Measurements from ENCODE around the gene SLC35F2.
"Not testable (repeated sequence)": the region's sequence is repeated elsewhere in the genome, so short reads cannot be mapped to it uniquely, and the experiment has no call there.

SLC35F2 gene

DNA sequence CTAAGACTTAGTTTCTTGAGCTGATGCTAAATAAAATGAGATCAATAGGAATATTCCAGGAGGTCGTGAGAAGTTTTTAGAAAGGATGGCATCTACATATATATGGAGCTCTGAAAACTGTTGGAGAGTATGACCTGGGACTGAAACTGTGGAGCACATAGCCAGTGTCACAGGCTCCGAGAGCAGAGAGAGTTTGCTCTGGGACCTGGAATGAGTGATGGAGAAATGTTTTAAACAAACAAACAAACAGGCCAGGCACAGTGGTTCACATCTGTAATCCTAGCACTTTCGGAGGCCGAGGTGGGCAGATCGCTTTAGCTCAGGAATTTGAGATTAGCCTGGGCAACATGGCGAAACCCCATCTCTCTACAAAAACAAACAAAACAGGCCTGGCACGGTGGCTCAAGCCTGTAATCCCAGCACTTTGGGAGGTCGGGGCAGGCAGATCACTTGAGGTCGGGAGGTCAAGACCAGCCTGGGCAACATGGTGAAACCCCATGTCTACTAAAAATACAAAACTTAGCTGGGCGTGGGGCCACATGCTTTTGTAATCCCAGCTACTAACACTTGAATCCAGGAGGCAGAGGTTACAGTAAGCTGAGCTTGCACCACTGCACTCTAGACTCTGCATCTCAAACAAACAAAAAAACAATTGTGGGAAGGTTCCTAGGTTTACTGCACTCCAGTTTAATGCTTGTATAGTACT lies 67.1 kb downstream of the SLC35F2 start:
- no peak for DNase-seq (ENCODE audit: low read depth in 2 of 2, low spot score in 1 of 2)

DNA sequence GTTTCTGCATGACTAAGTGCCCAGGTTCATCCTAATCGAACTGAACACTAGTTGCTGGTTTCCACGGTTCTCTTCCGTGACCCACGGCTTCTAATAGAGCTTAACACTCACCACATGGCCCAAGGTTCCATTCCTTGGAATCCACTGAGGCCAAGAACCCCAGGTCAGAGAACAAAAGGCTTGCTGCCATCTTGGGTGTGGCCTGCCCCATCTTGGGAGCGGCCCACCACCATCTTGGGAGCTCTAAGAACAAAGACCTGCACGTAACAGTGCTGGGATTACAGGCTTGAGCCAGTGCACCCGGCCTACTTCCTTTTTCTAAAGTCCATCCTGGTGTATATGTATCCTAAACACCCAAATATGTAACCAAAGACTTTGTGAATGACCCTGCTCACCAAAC lies 68.8 kb downstream of the SLC35F2 start:
- DNase-seq (ENCODE audit: low read depth in 2 of 2, low spot score in 1 of 2) = no peak

DNA sequence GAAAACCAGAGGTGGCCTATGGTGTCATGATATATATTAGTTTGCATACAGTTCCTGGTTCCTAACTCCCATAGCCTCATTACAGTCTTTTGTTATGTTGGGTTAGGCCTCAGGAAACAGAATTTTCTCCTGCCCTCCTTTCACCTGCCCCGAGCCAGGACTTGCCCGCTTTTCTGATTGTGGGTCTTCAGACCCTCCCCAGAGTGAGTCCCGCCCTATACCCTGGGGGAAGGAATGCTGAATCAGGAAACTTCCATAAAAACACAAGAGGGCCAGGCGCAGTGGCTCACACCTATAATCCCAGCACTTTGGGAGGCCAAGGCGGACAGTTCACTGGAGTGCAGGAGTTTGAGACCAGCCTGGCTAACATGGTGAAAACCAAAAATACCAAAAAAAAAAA lies 70.9 kb downstream of the SLC35F2 start:
- DNase-seq (ENCODE audit: low read depth in 2 of 2, low spot score in 1 of 2) = no peak

DNA sequence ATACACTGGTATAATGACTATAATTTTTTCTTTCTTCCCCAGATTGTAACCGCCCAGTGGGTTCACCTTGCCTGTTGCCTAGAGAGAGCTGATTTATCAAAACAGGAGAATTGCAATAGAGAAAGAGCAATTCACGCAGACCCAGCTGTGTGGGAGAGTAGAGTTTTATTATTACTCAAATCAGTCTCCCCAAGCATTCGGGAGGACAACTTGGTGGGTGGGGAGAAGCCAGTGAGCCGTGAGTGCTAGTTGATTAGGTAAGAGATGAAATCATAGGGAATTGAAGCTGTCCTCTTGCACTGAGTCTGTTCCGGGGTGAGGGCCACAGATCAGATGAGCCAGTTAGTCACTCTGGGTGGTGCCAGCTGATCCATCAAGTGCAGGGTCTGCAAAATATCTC lies 73.2 kb downstream of the SLC35F2 start:
- no peak for DNase-seq (ENCODE audit: low read depth in 2 of 2, low spot score in 1 of 2)

DNA sequence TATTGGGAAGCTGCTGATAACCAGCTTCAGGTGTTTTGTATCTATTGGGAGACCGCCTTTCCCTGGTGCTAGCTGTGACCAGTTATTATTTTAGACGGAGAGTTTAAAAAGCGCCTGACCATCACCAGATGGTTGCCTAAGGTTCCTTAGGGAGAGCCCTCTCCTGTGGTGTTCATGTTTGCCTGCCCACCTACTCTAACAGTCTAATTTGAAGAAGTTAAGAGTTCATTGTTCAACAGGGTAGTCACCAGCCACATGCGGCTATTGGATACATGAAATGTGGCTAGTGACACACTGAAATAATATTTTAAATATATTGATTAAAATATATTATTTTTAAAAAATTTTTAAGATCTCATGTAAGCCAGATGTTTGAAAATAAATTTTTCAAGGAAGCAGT lies 75.5 kb downstream of the SLC35F2 start:
- DNase-seq (ENCODE audit: low read depth in 2 of 2, low spot score in 1 of 2) = no peak

DNA sequence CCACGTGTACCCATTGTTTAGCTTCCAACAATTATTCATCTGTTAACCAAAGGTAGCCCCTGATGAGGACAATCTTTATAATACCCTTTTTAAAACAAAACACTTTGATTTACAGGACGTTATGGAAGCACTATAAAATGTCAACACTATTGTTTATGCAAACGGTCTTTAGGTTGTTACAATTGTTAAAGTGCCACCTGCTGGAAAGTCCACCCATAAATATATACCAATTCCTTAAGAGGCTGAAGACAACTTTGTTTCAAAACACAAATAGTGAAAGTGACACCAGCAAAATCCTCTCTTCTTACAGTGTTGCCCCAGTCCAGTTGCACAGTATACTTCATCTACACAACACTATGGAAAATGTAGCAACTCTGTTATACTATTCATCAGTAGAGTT lies 77.8 kb downstream of the SLC35F2 start:
- DNase-seq (ENCODE audit: low read depth in 2 of 2, low spot score in 1 of 2) = no peak

DNA sequence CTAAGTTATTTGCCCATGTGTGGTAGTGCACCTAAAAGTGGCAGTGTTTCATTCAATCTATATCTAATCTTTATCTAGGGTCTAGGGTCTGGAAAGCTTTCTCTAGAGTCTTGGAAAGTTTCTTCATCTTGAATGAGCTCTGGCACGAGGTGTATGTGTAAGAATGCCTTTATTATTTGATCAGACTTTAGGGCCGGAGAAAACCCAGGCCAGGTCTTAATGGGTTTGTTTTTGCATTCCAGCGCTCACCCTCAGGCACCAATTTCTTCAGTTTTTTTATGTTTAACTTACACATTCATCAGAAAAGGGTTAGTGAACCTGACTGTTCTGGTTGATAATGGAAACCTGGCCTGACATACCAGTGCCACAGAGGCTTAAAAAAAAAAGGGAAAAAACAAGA lies 78.5 kb downstream of the SLC35F2 start:
- no peak for DNase-seq (ENCODE audit: low read depth in 2 of 2, low spot score in 1 of 2)

DNA sequence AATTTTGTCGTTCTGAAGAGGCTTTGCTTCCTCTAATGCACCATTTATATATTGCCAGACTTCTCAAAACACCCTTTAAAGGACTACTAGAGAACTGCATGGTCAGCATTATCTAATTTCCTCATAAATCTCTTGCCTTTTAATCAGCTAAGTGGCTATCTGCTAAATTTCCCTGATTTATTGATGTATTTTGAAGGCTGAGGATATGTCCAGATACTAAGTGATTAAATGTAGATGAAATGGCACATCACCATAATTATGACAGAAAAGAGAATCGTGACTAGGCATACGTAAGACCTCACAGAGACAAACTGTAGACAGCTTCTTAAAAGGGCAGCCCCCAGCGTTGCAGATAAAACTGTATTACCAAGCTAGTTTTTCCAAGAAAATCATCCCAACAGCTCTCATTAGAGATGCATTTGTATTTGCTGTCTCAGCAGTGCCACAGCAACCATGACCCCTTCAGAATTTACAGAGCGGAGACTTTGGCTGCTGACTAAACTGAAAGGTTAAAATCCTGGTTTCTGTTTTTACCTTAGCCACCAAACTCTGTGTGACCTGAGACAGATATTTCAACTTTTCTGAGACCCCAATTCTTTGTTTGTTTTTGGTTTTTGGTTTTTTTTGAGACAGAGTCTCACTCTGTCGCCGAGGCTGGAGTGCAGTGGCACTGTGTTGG lies 79.6 kb downstream of the SLC35F2 start:
- no peak for DNase-seq (ENCODE audit: low read depth in 2 of 2, low spot score in 1 of 2)

DNA sequence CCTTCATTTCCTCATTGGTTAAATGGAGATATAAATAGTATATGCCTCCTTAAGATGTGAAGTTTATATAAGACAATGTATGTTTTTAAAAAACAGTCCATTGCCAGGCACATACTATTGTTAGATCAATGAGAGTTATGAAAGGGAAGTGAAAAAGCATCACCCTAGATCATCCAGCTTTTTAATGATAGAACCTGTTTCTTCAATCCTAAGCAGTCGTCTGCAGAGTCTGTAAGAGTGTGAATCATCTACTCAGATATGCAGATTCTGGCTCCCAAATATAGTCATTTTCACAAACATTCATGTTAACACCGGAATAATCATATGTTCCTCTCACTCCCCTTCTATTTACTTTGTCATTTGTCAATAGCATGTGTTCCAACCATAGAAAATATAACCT lies 81.5 kb downstream of the SLC35F2 start:
- DNase-seq (ENCODE audit: low read depth in 2 of 2, low spot score in 1 of 2) = no peak

DNA sequence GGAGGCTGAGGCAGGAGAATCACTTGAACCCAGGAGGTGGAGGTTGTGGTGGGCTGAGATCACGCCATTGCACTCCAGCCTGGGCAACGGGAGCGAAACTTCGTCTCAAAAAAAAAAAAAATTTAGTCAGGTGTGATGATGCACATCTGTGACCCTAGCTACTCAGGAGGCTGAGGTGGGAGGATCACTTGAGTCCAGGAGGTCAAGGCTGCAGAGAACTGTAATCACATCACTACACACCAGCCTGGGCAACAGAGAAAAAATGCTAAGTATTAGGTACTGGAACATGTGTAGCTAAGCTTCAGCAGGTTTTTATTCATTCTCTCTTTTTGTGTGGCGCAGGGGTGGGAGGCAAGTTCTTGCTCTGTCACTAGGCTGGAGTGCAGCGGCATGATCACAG lies 82.5 kb downstream of the SLC35F2 start:
- no peak for DNase-seq (ENCODE audit: low read depth in 2 of 2, low spot score in 1 of 2)

DNA sequence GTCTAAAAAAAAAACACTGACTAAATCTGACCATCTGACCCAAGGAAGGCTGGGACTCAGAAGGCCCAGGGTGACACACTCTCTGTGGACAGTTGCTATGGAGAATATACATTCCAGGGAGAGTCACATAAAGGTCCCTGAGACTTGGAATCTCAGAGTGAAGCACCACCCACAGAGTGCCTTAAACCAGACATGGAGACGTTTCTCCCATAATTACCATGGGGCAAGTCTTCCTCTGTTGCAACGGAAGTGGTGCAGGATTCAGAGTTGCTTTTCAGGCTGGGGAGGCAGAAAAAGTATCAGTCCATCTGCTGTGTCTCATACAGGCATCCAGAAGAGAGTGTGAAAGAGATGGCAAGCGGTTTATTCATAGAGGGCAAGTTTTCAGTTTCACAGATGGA lies 88.0 kb downstream of the SLC35F2 start:
- DNase-seq (ENCODE audit: low read depth in 2 of 2, low spot score in 1 of 2) = no peak

DNA sequence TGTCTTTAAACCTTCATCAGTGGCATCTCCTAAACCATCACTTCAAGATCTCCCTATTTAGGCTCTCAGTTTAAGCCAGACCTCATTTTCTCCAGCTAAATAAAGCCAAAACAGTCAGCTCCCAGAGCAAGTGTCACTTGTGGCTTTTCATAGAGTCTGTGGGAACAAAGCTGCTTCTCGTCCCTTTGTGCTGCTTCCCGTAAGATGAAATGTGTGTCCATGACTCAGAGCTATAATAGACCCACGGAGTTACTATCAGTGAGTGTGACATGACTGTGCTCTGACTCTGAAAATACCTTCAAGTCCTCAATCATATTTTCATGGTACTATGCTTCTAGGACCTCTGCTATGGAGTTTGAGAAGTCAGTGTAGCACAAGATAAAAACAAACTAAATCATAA lies 89.4 kb downstream of the SLC35F2 start:
- no peak for DNase-seq (ENCODE audit: low read depth in 2 of 2, low spot score in 1 of 2)

DNA sequence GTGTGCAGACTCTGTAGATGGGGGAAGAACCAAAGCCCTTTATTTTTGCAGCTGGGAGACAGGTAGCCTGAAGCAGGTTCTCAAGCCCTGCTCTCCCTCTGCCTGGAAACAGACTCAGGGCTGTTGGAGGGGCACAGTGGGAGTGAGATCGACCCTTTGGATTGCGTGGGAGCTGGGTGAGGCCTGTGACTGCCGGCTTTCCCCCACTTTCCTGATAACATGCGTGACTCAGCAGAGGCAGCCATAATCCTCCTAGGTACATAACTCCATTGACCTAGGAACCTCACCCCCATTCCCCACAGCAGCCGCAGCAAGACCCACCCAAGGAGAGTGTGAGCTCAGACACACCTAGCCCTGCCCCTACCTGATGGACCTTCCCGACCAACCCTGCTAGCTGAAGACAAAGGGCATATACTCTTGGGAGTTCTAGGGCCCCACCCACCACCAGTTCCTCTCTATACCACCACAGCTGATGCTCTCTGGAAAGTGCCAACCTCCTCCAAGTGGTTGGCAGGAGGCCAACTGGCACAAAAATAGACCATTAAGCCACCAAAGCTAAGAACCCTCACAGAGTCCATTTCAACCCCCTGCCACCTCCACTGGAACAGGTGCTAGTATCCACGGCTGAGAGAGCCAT lies 99.8 kb downstream of the SLC35F2 start:
- DNase-seq (ENCODE audit: low read depth in 2 of 2, low spot score in 1 of 2) = not testable (repeated sequence)

DNA sequence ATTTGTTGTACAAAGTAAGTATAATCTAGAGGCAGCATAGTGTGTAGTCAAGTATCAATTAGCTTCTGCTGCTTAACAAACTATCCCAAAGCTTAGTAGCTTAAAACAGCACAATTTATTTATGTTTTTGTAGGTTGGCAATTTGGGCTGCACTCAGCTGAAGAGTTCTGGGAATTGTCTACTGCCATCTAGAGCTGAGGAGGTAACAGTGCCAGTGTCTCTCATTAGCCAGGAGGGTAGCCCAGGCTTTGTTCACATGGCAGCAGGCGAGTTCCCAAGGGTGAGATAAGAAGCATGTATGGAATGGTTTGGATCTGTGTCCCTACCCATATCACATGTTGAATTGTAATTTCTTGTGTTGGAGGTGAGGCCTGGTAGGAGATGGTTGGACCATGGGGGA lies 100.9 kb downstream of the SLC35F2 start:
- DNase-seq (ENCODE audit: low read depth in 2 of 2, low spot score in 1 of 2) = no peak

DNA sequence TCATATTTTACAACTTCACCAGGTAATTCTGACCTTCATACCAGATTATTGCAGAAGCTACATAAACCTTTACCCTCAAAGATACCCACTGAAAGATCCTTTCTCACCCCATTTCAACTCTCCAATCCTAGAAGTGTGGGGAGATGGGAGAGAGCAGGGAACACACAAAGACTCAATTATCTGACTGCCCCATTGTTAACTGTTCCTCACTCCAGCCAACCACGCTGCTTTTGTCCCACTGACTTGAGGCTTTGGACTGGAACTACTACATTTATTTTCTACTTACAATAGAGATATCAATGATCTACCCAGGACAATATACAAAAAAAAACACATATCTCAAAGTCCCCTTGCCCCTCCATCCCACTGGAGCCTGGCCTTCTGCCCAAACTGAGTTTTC lies 102.0 kb downstream of the SLC35F2 start:
- no peak for DNase-seq (ENCODE audit: low read depth in 2 of 2, low spot score in 1 of 2)

DNA sequence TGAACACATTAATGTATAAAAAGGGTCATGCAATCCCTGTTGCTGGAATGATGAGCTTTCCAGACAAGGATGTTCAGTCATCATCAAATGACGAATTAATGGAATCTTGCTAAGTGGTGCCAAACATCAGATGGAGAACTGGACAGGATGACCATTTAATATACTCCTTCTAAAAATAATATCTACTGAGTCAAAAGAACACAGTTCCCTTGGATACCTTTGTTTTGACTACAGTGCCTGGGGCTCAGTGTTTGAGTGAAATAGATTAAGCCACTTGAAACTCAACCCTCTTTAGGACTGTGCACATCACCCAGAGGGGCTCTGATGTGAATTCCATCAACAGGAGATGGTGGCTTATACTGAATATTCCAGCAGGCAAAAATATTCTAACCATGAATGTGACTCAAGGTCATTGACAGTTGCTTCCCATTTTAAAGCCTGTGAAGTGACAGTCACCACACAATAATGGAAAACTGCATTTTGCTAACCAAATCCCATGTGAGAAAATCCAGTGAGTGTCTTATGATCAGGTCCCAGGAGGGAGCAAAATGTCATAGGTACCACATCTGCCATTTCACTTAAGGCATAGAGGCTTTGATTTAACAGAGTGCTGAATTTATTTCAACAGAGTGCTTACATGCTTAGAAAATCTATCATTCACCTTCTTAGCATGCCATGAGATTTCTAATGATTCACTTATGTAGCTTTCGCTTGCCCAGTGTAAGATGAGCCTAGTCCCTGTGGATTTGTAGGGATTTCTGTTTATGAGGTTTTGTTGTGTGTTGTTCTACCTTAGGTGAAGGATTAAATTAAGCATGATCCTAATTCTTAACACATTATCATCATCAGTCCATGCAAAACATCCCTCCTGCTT lies 105.4 kb downstream of the SLC35F2 start:
- no peak for DNase-seq (ENCODE audit: low read depth in 2 of 2, low spot score in 1 of 2)

DNA sequence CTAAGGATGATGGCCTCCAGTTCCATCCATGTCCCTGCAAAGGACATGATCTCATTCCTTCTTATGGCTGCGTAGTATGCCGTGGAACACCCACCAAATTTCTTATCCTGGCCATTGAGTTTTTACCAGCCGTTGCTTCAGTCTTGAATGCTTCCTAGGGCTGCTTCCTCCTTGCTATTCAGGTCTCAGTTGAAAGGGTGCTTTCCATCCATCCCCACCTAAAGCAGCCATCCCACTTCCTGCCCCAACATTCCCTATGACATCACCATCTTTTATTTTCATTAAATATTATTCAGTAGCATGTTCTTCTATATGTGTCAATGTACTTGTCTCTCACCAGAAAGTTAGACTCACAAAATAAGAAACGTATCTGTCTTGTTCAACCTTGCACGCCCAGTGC lies 106.1 kb downstream of the SLC35F2 start:
- DNase-seq (ENCODE audit: low read depth in 2 of 2, low spot score in 1 of 2) = no peak

DNA sequence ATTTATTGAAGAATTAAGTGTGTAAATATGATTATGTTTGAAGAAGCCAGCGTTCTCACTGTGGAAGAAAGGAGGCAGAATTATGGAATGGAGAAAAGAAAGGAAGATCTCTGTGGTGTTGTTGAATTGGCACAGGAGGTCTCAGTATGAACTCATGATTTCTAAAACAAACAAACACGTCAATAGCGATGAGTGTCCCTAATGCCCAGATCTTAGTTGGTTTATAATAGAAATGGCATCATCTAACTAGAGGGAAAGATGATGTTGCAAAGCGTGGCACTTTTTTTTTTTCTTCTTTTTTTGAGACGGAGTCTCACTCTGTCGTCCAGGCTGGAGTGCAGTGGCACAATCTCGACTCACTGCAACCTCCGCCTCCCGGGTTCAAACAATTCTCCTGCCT lies 107.5 kb downstream of the SLC35F2 start:
- no peak for DNase-seq (ENCODE audit: low read depth in 2 of 2, low spot score in 1 of 2)

DNA sequence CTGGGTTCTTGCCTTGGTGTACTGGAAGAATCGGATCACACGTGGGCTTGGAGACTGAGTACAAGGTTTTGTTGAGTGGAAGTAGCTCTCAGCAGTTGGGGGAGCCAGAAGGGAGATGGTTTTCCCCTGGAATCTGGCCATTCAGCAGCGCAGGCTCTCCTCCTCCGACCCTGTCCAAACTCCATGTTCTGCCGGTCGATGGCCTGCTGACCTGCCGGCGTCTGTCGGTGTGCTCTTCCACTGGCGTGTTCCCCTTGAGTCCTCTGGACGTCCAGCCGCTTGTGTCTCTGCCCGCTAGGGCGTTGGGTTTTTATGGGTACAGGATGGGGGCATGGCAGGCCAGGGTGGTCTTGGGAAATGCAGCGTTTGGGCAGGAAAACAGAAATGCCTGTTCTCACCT lies 108.3 kb downstream of the SLC35F2 start:
- DNase-seq (ENCODE audit: low read depth in 2 of 2, low spot score in 1 of 2) = no peak

DNA sequence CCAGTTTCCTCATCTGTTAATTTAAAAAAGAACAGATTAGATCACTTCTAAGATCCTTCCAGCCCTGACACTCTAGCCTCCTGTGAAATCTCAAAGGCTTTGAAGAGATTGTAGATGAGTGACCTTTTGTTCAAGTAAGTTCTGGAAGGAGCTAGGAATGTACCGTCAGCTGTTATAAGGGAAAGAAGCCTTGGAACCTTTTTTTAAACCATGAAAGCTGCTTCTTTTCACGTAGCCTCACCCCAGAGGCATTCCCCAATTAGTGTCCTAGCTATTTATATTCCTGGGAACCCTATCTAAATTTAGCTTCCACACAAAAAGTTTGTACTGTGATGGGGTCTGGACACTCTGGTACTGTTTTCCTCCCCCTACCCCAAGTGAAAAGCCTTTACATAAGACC lies 111.0 kb downstream of the SLC35F2 start:
- DNase-seq (ENCODE audit: low read depth in 2 of 2, low spot score in 1 of 2) = no peak

DNA sequence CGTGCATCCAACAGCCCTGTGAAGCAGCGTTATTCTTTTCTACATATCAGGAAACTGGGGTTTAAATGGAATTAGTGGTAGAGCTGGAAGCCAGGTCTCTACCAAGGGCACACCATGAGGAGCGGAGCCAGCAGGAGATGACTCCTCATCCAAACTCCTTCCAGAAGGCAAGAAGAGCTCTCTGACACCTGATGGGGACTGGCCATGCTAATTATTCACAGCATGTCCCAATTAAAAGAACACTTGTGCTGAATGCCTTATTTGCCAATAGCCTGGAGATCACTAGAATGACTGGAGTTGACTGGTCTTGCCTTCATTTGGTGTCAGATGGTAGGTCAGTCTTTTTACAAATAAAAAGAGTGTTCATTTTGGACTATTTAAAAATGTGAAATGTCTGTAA lies 113.9 kb downstream of the SLC35F2 start:
- DNase-seq (ENCODE audit: low read depth in 2 of 2, low spot score in 1 of 2) = no peak

DNA sequence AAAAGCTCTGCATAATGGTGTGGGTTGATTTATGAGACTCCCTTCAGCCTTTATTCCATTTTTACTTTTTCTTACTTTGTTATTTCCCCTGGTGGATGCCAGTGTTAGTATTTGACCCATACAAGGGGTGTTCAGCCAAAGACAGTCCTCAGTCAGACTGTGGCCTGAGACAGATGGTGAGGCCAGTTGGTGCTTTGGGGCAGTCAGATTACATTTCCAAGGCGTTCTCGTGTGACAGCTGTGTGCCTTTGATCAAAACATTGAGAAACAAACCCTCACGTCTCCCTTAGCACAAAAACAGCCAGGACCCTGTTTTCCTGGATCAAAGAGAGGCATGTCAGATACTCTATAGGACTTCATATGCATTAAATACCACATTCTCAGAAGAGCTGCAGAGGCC lies 115.4 kb downstream of the SLC35F2 start:
- no peak for DNase-seq (ENCODE audit: low read depth in 2 of 2, low spot score in 1 of 2)

All from stimulated activated CD8-positive, alpha-beta memory T cell treated with anti-CD3 and anti-CD28 coated beads, Interleukin-4, amount 100 ng/mL, for 1 hour (primary cell).